HepG2 (cell line): ENCODE measurements around the gene FHIP2A. TPM values are rescaled to one million over a fixed set of nuclear protein-coding genes. Genes with fewer than 3 reads are reported as not detected.

Source experiments
- BRD4 ChIP-seq: sonication (generic); formaldehyde crosslinking; IDR thresholded peaks from 2 replicates; pipeline ENCODE4 v1.4.0; 2020; ENCODE audit warnings: missing genetic modification reagents
- ETS1 ChIP-seq: sonication (generic); formaldehyde crosslinking; IDR thresholded peaks from 2 replicates; pipeline ENCODE4 v1.4.0; 2020; ENCODE audit warnings: missing genetic modification reagents
- FOXO4 ChIP-seq: sonication (generic); formaldehyde crosslinking; conservative IDR thresholded peaks from 2 replicates; pipeline ENCODE4 v1.8.1; 2023; ENCODE audit warnings: missing genetic modification reagents
- GATA4 ChIP-seq: sonication (generic); IDR thresholded peaks from 2 replicates; pipeline ENCODE4 v1.6.1; 2016; ENCODE audit warnings: antibody characterized with exemption, low read depth, borderline replicate concordance
- KLF11 ChIP-seq: IDR thresholded peaks from 2 replicates; pipeline ENCODE4 v1.6.1; 2016; ENCODE audit warnings: missing compliant biosample characterization
- NR0B2 ChIP-seq: sonication (generic); formaldehyde crosslinking; IDR thresholded peaks from 2 replicates; pipeline ENCODE4 v1.4.0; 2020; ENCODE audit warnings: mild to moderate bottlenecking, missing genetic modification reagents
- TAF1 ChIP-seq: sonication (generic); formaldehyde crosslinking; IDR thresholded peaks from 2 replicates; pipeline ENCODE4 v1.4.0; 2020; ENCODE audit warnings: missing genetic modification reagents
- U2AF2 ChIP-seq: fragments of 200-400 bp; formaldehyde crosslinking; IDR thresholded peaks from 2 replicates; pipeline ENCODE4 v1.6.1; 2017; ENCODE audit warnings: low read depth, mild to moderate bottlenecking, low read length
- WIZ ChIP-seq: sonication (generic); formaldehyde crosslinking; IDR thresholded peaks from 2 replicates; pipeline ENCODE4 v1.5.1; 2020; ENCODE audit warnings: mild to moderate bottlenecking, missing genetic modification reagents
- ZBTB1 ChIP-seq: sonication (generic); formaldehyde crosslinking; IDR thresholded peaks from 2 replicates; pipeline ENCODE4 v1.4.0; 2020; ENCODE audit warnings: missing genetic modification reagents, borderline replicate concordance
- ZNF224 ChIP-seq: sonication (generic); formaldehyde crosslinking; IDR thresholded peaks from 2 replicates; pipeline ENCODE4 v1.5.0; 2020; ENCODE audit warnings: mild to moderate bottlenecking, missing genetic modification reagents
- ZNF317 ChIP-seq: sonication (generic); formaldehyde crosslinking; IDR thresholded peaks from 2 replicates; pipeline ENCODE4 v1.5.0; 2020; ENCODE audit warnings: mild to moderate bottlenecking, missing genetic modification reagents
- ZNF431 ChIP-seq: sonication (generic); formaldehyde crosslinking; IDR thresholded peaks from 2 replicates; pipeline ENCODE4 v1.9.0; 2022; ENCODE audit warnings: missing genetic modification reagents, low read depth, mild to moderate bottlenecking, borderline replicate concordance
- ZNF766 ChIP-seq: sonication (generic); formaldehyde crosslinking; IDR thresholded peaks from 2 replicates; pipeline ENCODE4 v1.5.0; 2020; ENCODE audit warnings: missing genetic modification reagents, borderline replicate concordance
- ZNF772 ChIP-seq: sonication (generic); formaldehyde crosslinking; IDR thresholded peaks from 2 replicates; pipeline ENCODE4 v1.5.0; 2020; ENCODE audit warnings: mild to moderate bottlenecking, missing genetic modification reagents
- ZNF883 ChIP-seq: sonication (generic); formaldehyde crosslinking; IDR thresholded peaks from 2 replicates; pipeline ENCODE4 v1.5.1; 2020; ENCODE audit warnings: mild to moderate bottlenecking, missing genetic modification reagents; ENCODE audit errors: not compliant biosample characterization
- ZSCAN25 ChIP-seq: sonication (generic); formaldehyde crosslinking; IDR thresholded peaks from 2 replicates; pipeline ENCODE4 v1.8.0; 2022; ENCODE audit warnings: mild to moderate bottlenecking, missing genetic modification reagents
- ZSCAN9 ChIP-seq: IDR thresholded peaks from 2 replicates; pipeline ENCODE4 v1.6.1; 2016; ENCODE audit warnings: borderline replicate concordance
- polyA plus RNA-seq, 8 experiments: library from polyadenylated mRNA; depleted of rRNA in 3 of 8; stranded (reverse) in 7 of 8; unstranded in 1 of 8; fragments of >200 nt; fragmentation: Illumina TruSeq in 4 of 8; extraction: Trizol in 4 of 8; gene quantifications; 2 replicates each; pipeline versions ENCODE4 v1.2.1 to v1.2.3, GENCODE V29; 2011 to 2016; ENCODE audit warnings: low read depth in 4 of 8, missing spikeins in 1 of 8, mixed read lengths in 1 of 8; ENCODE audit not compliant: insufficient read depth in 1 of 8
- total RNA-seq, 5 experiments: library from RNA; depleted of rRNA; stranded (reverse); fragments of >200 nt; fragmentation: Illumina TruSeq; extraction: Trizol; gene quantifications; 2 replicates each; pipeline ENCODE4 v1.2.3, GENCODE V29; 2016; ENCODE audit warnings: low read depth in 1 of 5
- TF ChIP-seq, protein P1 (sequence below): sonication (generic); formaldehyde crosslinking; IDR thresholded peaks from 2 replicates; pipeline ENCODE4 v1.4.0; 2020; ENCODE audit warnings: mild to moderate bottlenecking, missing genetic modification reagents
- TF ChIP-seq, protein P2 (sequence below): sonication (generic); formaldehyde crosslinking; IDR thresholded peaks from 2 replicates; pipeline ENCODE4 v1.5.1; 2020; ENCODE audit warnings: missing genetic modification reagents, mild to moderate bottlenecking, borderline replicate concordance
- TF ChIP-seq, protein P3 (sequence below): sonication (generic); formaldehyde crosslinking; IDR thresholded peaks from 2 replicates; pipeline ENCODE4 v1.4.0; 2020; ENCODE audit warnings: missing genetic modification reagents, mild to moderate bottlenecking, borderline replicate concordance
- TF ChIP-seq, protein P4 (sequence below): sonication (generic); formaldehyde crosslinking; IDR thresholded peaks from 2 replicates; pipeline ENCODE4 v1.5.1; 2020; ENCODE audit warnings: missing genetic modification reagents, mild to moderate bottlenecking, borderline replicate concordance

FHIP2A gene
- total and polyA plus RNA-seq, 2 of the 13 experiments (the other 11 are each of a cell fraction or from before 2014, with no cell fraction given), result 6.5 to 8.3 TPM

DNA sequence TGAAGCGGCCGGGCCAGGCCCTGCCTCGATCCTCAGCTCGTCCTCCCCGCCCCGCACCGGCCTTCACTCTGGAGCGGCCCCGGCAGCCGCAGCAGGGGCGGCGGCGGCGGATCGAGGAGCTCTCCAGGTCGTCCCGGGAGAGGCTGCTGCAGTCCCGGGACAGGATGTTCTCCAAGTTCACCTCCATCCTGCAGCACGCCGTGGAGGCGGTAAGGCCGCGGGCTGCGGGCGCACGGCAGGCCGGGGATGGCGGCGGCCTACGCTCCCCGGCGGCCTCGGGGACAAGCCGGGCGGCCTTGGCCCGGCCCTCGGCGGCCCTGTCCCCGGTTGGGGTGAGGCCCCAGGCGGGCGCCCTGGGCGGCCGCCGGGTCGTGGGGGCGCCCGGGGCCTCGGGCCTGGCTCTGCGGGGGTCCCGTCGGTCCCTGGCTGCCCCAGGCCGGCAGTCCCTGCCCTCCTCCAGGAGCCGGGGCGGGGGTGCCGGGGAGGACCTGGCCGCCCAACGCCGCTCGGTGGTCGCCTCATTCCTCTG, 399 bp downstream of the FHIP2A start (continued):
- TF ChIP-seq FOXO4 (CRISPR knock-in tag) (no peak), ZNF317 (CRISPR knock-in tag) (no peak), ZNF431 (CRISPR knock-in tag) (no peak), KLF11 (CRISPR knock-in tag) (no peak), ZBTB1 (CRISPR knock-in tag) (no peak), ZNF766 (CRISPR knock-in tag) (no peak), ETS1 (CRISPR knock-in tag) (no peak), ZNF772 (CRISPR knock-in tag) (0 out of 2 replicates have a peak, but pooled peaks have one; percentile 18), ZNF224 (CRISPR knock-in tag) (no peak), ZNF883 (CRISPR knock-in tag) (no peak), TAF1 (CRISPR knock-in tag) (no peak), ZSCAN9 (no peak), ZSCAN25 (CRISPR knock-in tag) (no peak), U2AF2 (no peak), BRD4 (CRISPR knock-in tag) (no peak), GATA4 (no peak), WIZ (CRISPR knock-in tag) (no peak), NR0B2 (CRISPR knock-in tag) (no peak)
- TF ChIP-seq, protein P1, sequence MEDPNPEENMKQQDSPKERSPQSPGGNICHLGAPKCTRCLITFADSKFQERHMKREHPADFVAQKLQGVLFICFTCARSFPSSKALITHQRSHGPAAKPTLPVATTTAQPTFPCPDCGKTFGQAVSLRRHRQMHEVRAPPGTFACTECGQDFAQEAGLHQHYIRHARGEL, result no peak
- TF ChIP-seq, protein P2, sequence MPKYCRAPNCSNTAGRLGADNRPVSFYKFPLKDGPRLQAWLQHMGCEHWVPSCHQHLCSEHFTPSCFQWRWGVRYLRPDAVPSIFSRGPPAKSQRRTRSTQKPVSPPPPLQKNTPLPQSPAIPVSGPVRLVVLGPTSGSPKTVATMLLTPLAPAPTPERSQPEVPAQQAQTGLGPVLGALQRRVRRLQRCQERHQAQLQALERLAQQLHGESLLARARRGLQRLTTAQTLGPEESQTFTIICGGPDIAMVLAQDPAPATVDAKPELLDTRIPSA (CRISPR knock-in tag), result no peak
- TF ChIP-seq, protein P3, sequence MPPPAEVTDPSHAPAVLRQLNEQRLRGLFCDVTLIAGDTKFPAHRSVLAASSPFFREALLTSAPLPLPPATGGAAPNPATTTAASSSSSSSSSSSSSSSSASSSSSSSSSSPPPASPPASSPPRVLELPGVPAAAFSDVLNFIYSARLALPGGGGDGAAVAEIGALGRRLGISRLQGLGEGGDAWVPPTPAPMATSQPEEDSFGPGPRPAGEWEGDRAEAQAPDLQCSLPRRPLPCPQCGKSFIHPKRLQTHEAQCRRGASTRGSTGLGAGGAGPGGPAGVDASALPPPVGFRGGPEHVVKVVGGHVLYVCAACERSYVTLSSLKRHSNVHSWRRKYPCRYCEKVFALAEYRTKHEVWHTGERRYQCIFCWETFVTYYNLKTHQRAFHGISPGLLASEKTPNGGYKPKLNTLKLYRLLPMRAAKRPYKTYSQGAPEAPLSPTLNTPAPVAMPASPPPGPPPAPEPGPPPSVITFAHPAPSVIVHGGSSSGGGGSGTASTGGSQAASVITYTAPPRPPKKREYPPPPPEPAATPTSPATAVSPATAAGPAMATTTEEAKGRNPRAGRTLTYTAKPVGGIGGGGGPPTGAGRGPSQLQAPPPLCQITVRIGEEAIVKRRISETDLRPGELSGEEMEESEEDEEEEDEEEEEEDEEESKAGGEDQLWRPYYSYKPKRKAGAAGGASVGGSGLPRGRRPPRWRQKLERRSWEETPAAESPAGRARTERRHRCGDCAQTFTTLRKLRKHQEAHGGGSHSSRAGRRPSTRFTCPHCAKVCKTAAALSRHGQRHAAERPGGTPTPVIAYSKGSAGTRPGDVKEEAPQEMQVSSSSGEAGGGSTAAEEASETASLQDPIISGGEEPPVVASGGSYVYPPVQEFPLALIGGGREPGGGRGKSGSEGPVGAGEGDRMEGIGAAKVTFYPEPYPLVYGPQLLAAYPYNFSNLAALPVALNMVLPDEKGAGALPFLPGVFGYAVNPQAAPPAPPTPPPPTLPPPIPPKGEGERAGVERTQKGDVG (CRISPR knock-in tag), result no peak
- TF ChIP-seq, protein P4, sequence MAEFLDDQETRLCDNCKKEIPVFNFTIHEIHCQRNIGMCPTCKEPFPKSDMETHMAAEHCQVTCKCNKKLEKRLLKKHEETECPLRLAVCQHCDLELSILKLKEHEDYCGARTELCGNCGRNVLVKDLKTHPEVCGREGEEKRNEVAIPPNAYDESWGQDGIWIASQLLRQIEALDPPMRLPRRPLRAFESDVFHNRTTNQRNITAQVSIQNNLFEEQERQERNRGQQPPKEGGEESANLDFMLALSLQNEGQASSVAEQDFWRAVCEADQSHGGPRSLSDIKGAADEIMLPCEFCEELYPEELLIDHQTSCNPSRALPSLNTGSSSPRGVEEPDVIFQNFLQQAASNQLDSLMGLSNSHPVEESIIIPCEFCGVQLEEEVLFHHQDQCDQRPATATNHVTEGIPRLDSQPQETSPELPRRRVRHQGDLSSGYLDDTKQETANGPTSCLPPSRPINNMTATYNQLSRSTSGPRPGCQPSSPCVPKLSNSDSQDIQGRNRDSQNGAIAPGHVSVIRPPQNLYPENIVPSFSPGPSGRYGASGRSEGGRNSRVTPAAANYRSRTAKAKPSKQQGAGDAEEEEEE (CRISPR knock-in tag), result no peak
